GM23338 (cell line): Measurements from ENCODE around the gene ERLEC1.

Source experiments
- CREB1 ChIP-seq: fragments of 250-450 bp; sonication (Bioruptor Pico); IDR thresholded peaks from 2 replicates; pipeline ENCODE4 v1.5.0; 2020; ENCODE audit warnings: low read depth, mild to moderate bottlenecking, moderate library complexity
- EZH2 ChIP-seq: fragments of 200-600 bp; sonication (generic); IDR thresholded peaks from one replicate; pipeline ENCODE4 v1.8.0; 2017; ENCODE audit warnings: antibody characterized with exemption, mild to moderate bottlenecking, low read depth; ENCODE audit not compliant: unreplicated experiment
- EZH2phosphoT487 ChIP-seq: fragments of 200-600 bp; sonication (generic); IDR thresholded peaks from one replicate; pipeline ENCODE4 v1.8.1; 2018; ENCODE audit warnings: antibody characterized with exemption; ENCODE audit not compliant: unreplicated experiment
- JUNB ChIP-seq: IDR thresholded peaks from one replicate; pipeline ENCODE4 v1.6.1; 2016; ENCODE audit warnings: antibody characterized with exemption; ENCODE audit not compliant: unreplicated experiment
- NANOG ChIP-seq: IDR thresholded peaks from 2 replicates; pipeline ENCODE4 v1.6.1; 2016; ENCODE audit warnings: antibody characterized with exemption, borderline replicate concordance
- POLR2AphosphoS5 ChIP-seq: IDR thresholded peaks from 2 replicates; pipeline ENCODE4 v1.6.1; 2016; ENCODE audit warnings: antibody characterized with exemption, low read depth
- REST ChIP-seq: IDR thresholded peaks from one replicate; pipeline ENCODE4 v1.6.1; 2018; ENCODE audit warnings: antibody characterized with exemption; ENCODE audit not compliant: unreplicated experiment
- STAT1 ChIP-seq: IDR thresholded peaks from one replicate; pipeline ENCODE4 v1.6.1; 2016; ENCODE audit warnings: antibody characterized with exemption; ENCODE audit not compliant: unreplicated experiment
- ZNF114 ChIP-seq: fragments of 250-450 bp; sonication (Bioruptor Pico); IDR thresholded peaks from 2 replicates; pipeline ENCODE4 v1.5.0; 2020; ENCODE audit warnings: mild to moderate bottlenecking, moderate library complexity
- ZNF331 ChIP-seq: fragments of 250-450 bp; sonication (Bioruptor Pico); IDR thresholded peaks from 2 replicates; pipeline ENCODE4 v1.5.0; 2020; ENCODE audit warnings: low read depth, mild to moderate bottlenecking, moderate library complexity
- TF ChIP-seq, protein P1 (sequence below), 2 experiments: fragments of 200-600 bp in 1 of 2; sonication (generic) in 1 of 2; conservative IDR thresholded peaks; 2 replicates each; pipeline versions ENCODE4 v1.5.1 to v1.6.1; 2016 to 2017; ENCODE audit warnings: antibody characterized with exemption in 2 of 2, low read depth in 2 of 2, mild to moderate bottlenecking in 2 of 2, moderate library complexity in 1 of 2
- TF ChIP-seq, protein P2 (sequence below): IDR thresholded peaks from 2 replicates; pipeline ENCODE4 v1.6.1; 2016; ENCODE audit warnings: antibody characterized with exemption
- TF ChIP-seq, protein P3 (sequence below): fragments of 250-450 bp; sonication (Bioruptor Pico); IDR thresholded peaks from 2 replicates; pipeline ENCODE4 v1.5.0; 2020; ENCODE audit warnings: mild to moderate bottlenecking, moderate library complexity

GRCh38 chr2:53753041-53753440 lies 33.8 kb upstream of the ERLEC1 start:
- TF ChIP-seq, protein P1, sequence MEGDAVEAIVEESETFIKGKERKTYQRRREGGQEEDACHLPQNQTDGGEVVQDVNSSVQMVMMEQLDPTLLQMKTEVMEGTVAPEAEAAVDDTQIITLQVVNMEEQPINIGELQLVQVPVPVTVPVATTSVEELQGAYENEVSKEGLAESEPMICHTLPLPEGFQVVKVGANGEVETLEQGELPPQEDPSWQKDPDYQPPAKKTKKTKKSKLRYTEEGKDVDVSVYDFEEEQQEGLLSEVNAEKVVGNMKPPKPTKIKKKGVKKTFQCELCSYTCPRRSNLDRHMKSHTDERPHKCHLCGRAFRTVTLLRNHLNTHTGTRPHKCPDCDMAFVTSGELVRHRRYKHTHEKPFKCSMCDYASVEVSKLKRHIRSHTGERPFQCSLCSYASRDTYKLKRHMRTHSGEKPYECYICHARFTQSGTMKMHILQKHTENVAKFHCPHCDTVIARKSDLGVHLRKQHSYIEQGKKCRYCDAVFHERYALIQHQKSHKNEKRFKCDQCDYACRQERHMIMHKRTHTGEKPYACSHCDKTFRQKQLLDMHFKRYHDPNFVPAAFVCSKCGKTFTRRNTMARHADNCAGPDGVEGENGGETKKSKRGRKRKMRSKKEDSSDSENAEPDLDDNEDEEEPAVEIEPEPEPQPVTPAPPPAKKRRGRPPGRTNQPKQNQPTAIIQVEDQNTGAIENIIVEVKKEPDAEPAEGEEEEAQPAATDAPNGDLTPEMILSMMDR (conservative IDR thresholded peaks at IDR 0.05; ENCODE audit: low read depth in 2 of 2), result no peak
- TF ChIP-seq POLR2AphosphoS5 (no peak), EZH2 (no peak), JUNB (no peak), EZH2phosphoT487 (no peak), REST (no peak), ZNF114 (no peak), NANOG (no peak), ZNF331 (CRISPR knock-in tag) (no peak), STAT1 (no peak), CREB1 (CRISPR knock-in tag) (no peak)
- TF ChIP-seq, protein P2, sequence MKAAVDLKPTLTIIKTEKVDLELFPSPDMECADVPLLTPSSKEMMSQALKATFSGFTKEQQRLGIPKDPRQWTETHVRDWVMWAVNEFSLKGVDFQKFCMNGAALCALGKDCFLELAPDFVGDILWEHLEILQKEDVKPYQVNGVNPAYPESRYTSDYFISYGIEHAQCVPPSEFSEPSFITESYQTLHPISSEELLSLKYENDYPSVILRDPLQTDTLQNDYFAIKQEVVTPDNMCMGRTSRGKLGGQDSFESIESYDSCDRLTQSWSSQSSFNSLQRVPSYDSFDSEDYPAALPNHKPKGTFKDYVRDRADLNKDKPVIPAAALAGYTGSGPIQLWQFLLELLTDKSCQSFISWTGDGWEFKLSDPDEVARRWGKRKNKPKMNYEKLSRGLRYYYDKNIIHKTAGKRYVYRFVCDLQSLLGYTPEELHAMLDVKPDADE, result no peak
- TF ChIP-seq, protein P3, sequence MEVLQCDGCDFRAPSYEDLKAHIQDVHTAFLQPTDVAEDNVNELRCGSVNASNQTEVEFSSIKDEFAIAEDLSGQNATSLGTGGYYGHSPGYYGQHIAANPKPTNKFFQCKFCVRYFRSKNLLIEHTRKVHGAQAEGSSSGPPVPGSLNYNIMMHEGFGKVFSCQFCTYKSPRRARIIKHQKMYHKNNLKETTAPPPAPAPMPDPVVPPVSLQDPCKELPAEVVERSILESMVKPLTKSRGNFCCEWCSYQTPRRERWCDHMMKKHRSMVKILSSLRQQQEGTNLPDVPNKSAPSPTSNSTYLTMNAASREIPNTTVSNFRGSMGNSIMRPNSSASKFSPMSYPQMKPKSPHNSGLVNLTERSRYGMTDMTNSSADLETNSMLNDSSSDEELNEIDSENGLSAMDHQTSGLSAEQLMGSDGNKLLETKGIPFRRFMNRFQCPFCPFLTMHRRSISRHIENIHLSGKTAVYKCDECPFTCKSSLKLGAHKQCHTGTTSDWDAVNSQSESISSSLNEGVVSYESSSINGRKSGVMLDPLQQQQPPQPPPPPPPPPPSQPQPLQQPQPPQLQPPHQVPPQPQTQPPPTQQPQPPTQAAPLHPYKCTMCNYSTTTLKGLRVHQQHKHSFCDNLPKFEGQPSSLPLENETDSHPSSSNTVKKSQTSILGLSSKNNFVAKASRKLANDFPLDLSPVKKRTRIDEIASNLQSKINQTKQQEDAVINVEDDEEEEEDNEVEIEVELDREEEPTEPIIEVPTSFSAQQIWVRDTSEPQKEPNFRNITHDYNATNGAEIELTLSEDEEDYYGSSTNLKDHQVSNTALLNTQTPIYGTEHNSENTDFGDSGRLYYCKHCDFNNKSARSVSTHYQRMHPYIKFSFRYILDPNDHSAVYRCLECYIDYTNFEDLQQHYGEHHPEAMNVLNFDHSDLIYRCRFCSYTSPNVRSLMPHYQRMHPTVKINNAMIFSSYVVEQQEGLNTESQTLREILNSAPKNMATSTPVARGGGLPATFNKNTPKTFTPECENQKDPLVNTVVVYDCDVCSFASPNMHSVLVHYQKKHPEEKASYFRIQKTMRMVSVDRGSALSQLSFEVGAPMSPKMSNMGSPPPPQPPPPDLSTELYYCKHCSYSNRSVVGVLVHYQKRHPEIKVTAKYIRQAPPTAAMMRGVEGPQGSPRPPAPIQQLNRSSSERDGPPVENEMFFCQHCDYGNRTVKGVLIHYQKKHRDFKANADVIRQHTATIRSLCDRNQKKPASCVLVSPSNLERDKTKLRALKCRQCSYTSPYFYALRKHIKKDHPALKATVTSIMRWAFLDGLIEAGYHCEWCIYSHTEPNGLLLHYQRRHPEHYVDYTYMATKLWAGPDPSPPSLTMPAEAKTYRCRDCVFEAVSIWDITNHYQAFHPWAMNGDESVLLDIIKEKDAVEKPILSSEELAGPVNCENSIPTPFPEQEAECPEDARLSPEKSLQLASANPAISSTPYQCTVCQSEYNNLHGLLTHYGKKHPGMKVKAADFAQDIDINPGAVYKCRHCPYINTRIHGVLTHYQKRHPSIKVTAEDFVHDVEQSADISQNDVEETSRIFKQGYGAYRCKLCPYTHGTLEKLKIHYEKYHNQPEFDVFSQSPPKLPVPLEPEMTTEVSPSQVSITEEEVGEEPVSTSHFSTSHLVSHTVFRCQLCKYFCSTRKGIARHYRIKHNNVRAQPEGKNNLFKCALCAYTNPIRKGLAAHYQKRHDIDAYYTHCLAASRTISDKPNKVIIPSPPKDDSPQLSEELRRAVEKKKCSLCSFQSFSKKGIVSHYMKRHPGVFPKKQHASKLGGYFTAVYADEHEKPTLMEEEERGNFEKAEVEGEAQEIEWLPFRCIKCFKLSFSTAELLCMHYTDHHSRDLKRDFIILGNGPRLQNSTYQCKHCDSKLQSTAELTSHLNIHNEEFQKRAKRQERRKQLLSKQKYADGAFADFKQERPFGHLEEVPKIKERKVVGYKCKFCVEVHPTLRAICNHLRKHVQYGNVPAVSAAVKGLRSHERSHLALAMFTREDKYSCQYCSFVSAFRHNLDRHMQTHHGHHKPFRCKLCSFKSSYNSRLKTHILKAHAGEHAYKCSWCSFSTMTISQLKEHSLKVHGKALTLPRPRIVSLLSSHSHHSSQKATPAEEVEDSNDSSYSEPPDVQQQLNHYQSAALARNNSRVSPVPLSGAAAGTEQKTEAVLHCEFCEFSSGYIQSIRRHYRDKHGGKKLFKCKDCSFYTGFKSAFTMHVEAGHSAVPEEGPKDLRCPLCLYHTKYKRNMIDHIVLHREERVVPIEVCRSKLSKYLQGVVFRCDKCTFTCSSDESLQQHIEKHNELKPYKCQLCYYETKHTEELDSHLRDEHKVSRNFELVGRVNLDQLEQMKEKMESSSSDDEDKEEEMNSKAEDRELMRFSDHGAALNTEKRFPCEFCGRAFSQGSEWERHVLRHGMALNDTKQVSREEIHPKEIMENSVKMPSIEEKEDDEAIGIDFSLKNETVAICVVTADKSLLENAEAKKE (CRISPR knock-in tag), result no peak
